IMR-90 (cell line): Measurements from ENCODE around the gene SLC6A12. TPM values are rescaled to one million over a fixed set of nuclear protein-coding genes. Genes with fewer than 3 reads are reported as not detected.

ENCODE experiments used
- ATAC-seq: fragments of 200-7000 bp; cut with Tn5 transposase; 2 replicates; pipeline ENCODE4 v1.9.1; 2020; ENCODE audit warnings: low read depth, mild to moderate bottlenecking, moderate library complexity
- BruUV-seq: library from RNA; stranded (reverse); fragments of 400-500 nt; replicated peaks from 2 replicates; lab custom pipeline; 2021; lab: Mats Ljungman, UMichigan
- CTCF ChIA-PET: fragments of 300-600 bp; formaldehyde crosslinking; extraction: SDS; loops from one replicate; lab custom pipeline; 2021; ENCODE audit warnings: antibody characterized with exemption; lab: Yijun Ruan, JAX
- POLR2A ChIA-PET: fragments of 300-600 bp; sonication (Branson Sonifier 250); formaldehyde crosslinking; loops from one replicate; lab custom pipeline; 2022; ENCODE audit warnings: antibody characterized with exemption; ENCODE audit not compliant: unreplicated experiment; lab: Charles Lee
- DNase-seq: peaks from one replicate; pipeline ENCODE4 v3.0.0; 2013
- H2AFZ ChIP-seq: replicated peaks from 2 replicates; pipeline ENCODE3; 2013; ENCODE audit warnings: low read length, mild to moderate bottlenecking; ENCODE audit not compliant: poor library complexity
- H2AK5ac ChIP-seq: 2 replicates; pipeline ENCODE4 v1.6.1; 2013; ENCODE audit warnings: low read depth, low read length, inconsistent platforms
- H2AK9ac ChIP-seq: replicated peaks from 2 replicates; pipeline ENCODE3; 2013; ENCODE audit warnings: mild to moderate bottlenecking, low read depth, low read length, moderate library complexity; ENCODE audit not compliant: poor library complexity
- H2BK120ac ChIP-seq: 2 replicates; pipeline ENCODE4 v1.6.1; 2013; ENCODE audit warnings: low read depth, low read length, inconsistent platforms
- H2BK15ac ChIP-seq: 3 replicates; pipeline ENCODE4 v1.6.1; 2013; ENCODE audit warnings: low read depth, low read length, inconsistent platforms
- H2BK20ac ChIP-seq: 2 replicates; pipeline ENCODE4 v1.6.1; 2013; ENCODE audit warnings: low read depth, mild to moderate bottlenecking, inconsistent platforms, low read length, moderate library complexity
- H2BK5ac ChIP-seq: 2 replicates; pipeline ENCODE4 v1.6.1; 2013; ENCODE audit warnings: mild to moderate bottlenecking, low read depth, low read length, inconsistent platforms; ENCODE audit not compliant: poor library complexity, severe bottlenecking
- H3K14ac ChIP-seq: replicated peaks from 2 replicates; pipeline ENCODE4 v1.6.1; 2013; ENCODE audit warnings: low read depth, low read length, inconsistent platforms
- H3K18ac ChIP-seq: 2 replicates; pipeline ENCODE4 v1.6.1; 2013; ENCODE audit warnings: low read depth, low read length, control low read depth
- H3K23ac ChIP-seq: 2 replicates; pipeline ENCODE4 v1.6.1; 2013; ENCODE audit warnings: low read depth, low read length, inconsistent platforms
- H3K27ac ChIP-seq: 2 replicates; pipeline ENCODE4 v1.5.1; 2013; ENCODE audit warnings: mild to moderate bottlenecking, control low read depth, low read length; ENCODE audit not compliant: insufficient read depth
- H3K27me3 ChIP-seq: 2 replicates; pipeline ENCODE4 v1.6.1; 2013; ENCODE audit warnings: low read length; ENCODE audit not compliant: control insufficient read depth, insufficient read depth
- H3K36me3 ChIP-seq: 2 replicates; pipeline ENCODE4 v1.6.1; 2013; ENCODE audit warnings: low read length, mixed read lengths; ENCODE audit not compliant: control insufficient read depth, insufficient read depth
- H3K4ac ChIP-seq: 2 replicates; pipeline ENCODE4 v1.6.1; 2013; ENCODE audit warnings: low read depth, low read length, inconsistent platforms
- H3K4me1 ChIP-seq: 2 replicates; pipeline ENCODE4 v1.6.1; 2013; ENCODE audit warnings: low read length, mixed read lengths; ENCODE audit not compliant: control insufficient read depth, insufficient read depth
- H3K4me2 ChIP-seq: 2 replicates; pipeline ENCODE4 v1.6.1; 2013; ENCODE audit warnings: low read depth, mild to moderate bottlenecking, control low read depth, low read length, moderate library complexity
- H3K4me3 ChIP-seq: 2 replicates; pipeline ENCODE4 v1.5.1; 2013; ENCODE audit warnings: low read depth, mild to moderate bottlenecking, control low read depth, low read length, moderate library complexity; ENCODE audit not compliant: insufficient read depth
- H3K56ac ChIP-seq: 2 replicates; pipeline ENCODE4 v1.6.1; 2013; ENCODE audit warnings: low read length, inconsistent platforms; ENCODE audit not compliant: insufficient read depth; ENCODE audit errors: extremely low read depth
- H3K79me1 ChIP-seq, 2 experiments: 2 replicates each; pipeline ENCODE4 v1.6.1; 2013; ENCODE audit warnings: low read length in 2 of 2, inconsistent platforms in 1 of 2, low read depth in 1 of 2
- H3K9ac ChIP-seq: 2 replicates; pipeline ENCODE4 v1.6.1; 2013; ENCODE audit warnings: low read depth, low read length, control low read depth
- H3K9me1 ChIP-seq: 2 replicates; pipeline ENCODE4 v1.6.1; 2013; ENCODE audit warnings: low read length, inconsistent platforms; ENCODE audit not compliant: insufficient read depth
- H3K9me3 ChIP-seq: 2 replicates; pipeline ENCODE4 v1.6.1; 2013; ENCODE audit warnings: low read length; ENCODE audit not compliant: control insufficient read depth, insufficient read depth
- H4K20me1 ChIP-seq: 2 replicates; pipeline ENCODE4 v1.6.1; 2013; ENCODE audit warnings: low read length, inconsistent platforms; ENCODE audit not compliant: insufficient read depth
- H4K5ac ChIP-seq: 2 replicates; pipeline ENCODE4 v1.6.1; 2013; ENCODE audit warnings: mild to moderate bottlenecking, low read depth, low read length, control low read depth
- H4K8ac ChIP-seq, 2 experiments: 2 replicates each; pipeline ENCODE4 v1.6.1; 2013; ENCODE audit warnings: low read depth in 2 of 2, low read length in 2 of 2, control low read depth in 1 of 2, inconsistent platforms in 1 of 2
- H4K91ac ChIP-seq: 2 replicates; pipeline ENCODE4 v1.6.1; 2013; ENCODE audit warnings: low read depth, low read length, inconsistent platforms; ENCODE audit not compliant: insufficient read depth
- BHLHE40 ChIP-seq: fragments of 150-350 bp; IDR thresholded peaks from 2 replicates; pipeline ENCODE4 v1.6.1; 2016; ENCODE audit warnings: mild to moderate bottlenecking, low read depth, low read length
- CEBPB ChIP-seq: IDR thresholded peaks from 2 replicates; pipeline ENCODE4 v1.6.1; 2012; ENCODE audit warnings: low read depth, low read length, improper control_type of control experiment
- CHD1 ChIP-seq: IDR thresholded peaks from 2 replicates; pipeline ENCODE4 v1.6.1; 2012; ENCODE audit warnings: low read depth, low read length, improper control_type of control experiment
- CTCF ChIP-seq: conservative IDR thresholded peaks from 2 replicates; pipeline ENCODE4 v1.5.1; 2012; ENCODE audit warnings: mild to moderate bottlenecking, low read depth, low read length, improper control_type of control experiment
- ELK1 ChIP-seq: fragments of 150-350 bp; IDR thresholded peaks from 2 replicates; pipeline ENCODE4 v1.6.1; 2016; ENCODE audit warnings: low read depth, mild to moderate bottlenecking, low read length, moderate library complexity, borderline replicate concordance
- FOS ChIP-seq: fragments of 150-350 bp; IDR thresholded peaks from 2 replicates; pipeline ENCODE4 v1.6.1; 2016; ENCODE audit warnings: low read depth, low read length
- MAFK ChIP-seq: IDR thresholded peaks from 2 replicates; pipeline ENCODE4 v1.6.1; 2012; ENCODE audit warnings: low read depth, low read length, improper control_type of control experiment
- MAZ ChIP-seq: IDR thresholded peaks from 2 replicates; pipeline ENCODE4 v1.6.1; 2012; ENCODE audit warnings: low read depth, mild to moderate bottlenecking, low read length, improper control_type of control experiment, moderate library complexity, borderline replicate concordance
- MXI1 ChIP-seq: IDR thresholded peaks from 2 replicates; pipeline ENCODE4 v1.6.1; 2012; ENCODE audit warnings: low read depth, mild to moderate bottlenecking, low read length, moderate library complexity, borderline replicate concordance
- NFE2L2 ChIP-seq: fragments of 150-350 bp; IDR thresholded peaks from 2 replicates; pipeline ENCODE4 v1.6.1; 2016; ENCODE audit warnings: low read depth, mild to moderate bottlenecking, low read length
- POLR2A ChIP-seq: IDR thresholded peaks from 2 replicates; pipeline ENCODE4 v1.6.1; 2012; ENCODE audit warnings: mild to moderate bottlenecking, low read depth, low read length
- RAD21 ChIP-seq: IDR thresholded peaks from 2 replicates; pipeline ENCODE4 v1.6.1; 2012; ENCODE audit warnings: low read length, improper control_type of control experiment
- RCOR1 ChIP-seq: IDR thresholded peaks from 2 replicates; pipeline ENCODE4 v1.6.1; 2012; ENCODE audit warnings: mild to moderate bottlenecking, low read length, improper control_type of control experiment; ENCODE audit not compliant: insufficient replicate concordance
- RFX5 ChIP-seq: IDR thresholded peaks from 2 replicates; pipeline ENCODE4 v1.8.0; 2012; ENCODE audit warnings: low read depth, mild to moderate bottlenecking, low read length, moderate library complexity
- SMC3 ChIP-seq: fragments of 150-350 bp; IDR thresholded peaks from 2 replicates; pipeline ENCODE4 v1.6.1; 2016; ENCODE audit warnings: low read depth, mild to moderate bottlenecking, antibody characterized with exemption, low read length, moderate library complexity
- USF2 ChIP-seq: fragments of 150-350 bp; IDR thresholded peaks from 2 replicates; pipeline ENCODE4 v1.6.1; 2017; ENCODE audit warnings: mild to moderate bottlenecking, antibody characterized with exemption, low read length, low read depth
- WGBS, 2 experiments: methylation state at CpG; one replicate each; pipeline versions ENCODE4 v1.1.5 to v1.1.7; 2013; ENCODE audit warnings: missing lambda C conversion rate in 2 of 2; ENCODE audit not compliant: insufficient read length in 1 of 2; ENCODE audit errors: extremely low coverage in 2 of 2; 5-methylcytosine and 5-hydroxymethylcytosine counted together
- dilution Hi-C: fragments of 300-500 bp; cut with HindIII; formaldehyde crosslinking; loops from one replicate; pipeline ENCODE4 v1.14.3; 2018; ENCODE audit warnings: low sequenced_read_pairs; ENCODE audit not compliant: unreplicated experiment
- in situ Hi-C: fragments of 300-500 bp; cut with MboI; formaldehyde crosslinking; loops from 3 replicates; pipeline ENCODE4 v1.14.3; 2019; ENCODE audit warnings: low sequenced_read_pairs, inconsistent platforms, mixed read lengths
- intact Hi-C: fragments of 100-400 bp; cut with micrococcal nuclease; formaldehyde crosslinking; loops from 2 replicates; pipeline ENCODE4 v1.10.0; 2022
- polyA plus RNA-seq, 3 experiments: library from polyadenylated mRNA; depleted of rRNA; stranded (reverse); fragments of >200 nt; gene quantifications; 2 replicates each; pipeline ENCODE4 v1.2.3, GENCODE V29; 2012; ENCODE audit warnings: low replicate concordance in 1 of 3
- total RNA-seq: library from RNA; depleted of rRNA; stranded (reverse); fragments of >200 nt; gene quantifications from 2 replicates; pipeline ENCODE4 v1.2.3, GENCODE V29; 2012

Gene SLC6A12
- total and polyA plus RNA-seq, 2 of the 4 experiments (the other 2 are of a cell fraction), result not detected

GRCh38 chr12:160858-161257 lies 53.1 kb downstream of the SLC6A12 start:
- Histone ChIP-seq H4K20me1 (no peaks in the 10 kb centered on the region), H2AFZ (no peak overlapping the region), H4K91ac (no peak overlapping the region), H3K36me3 (no peaks in the 10 kb centered on the region), H3K9me1 (no peaks in the 10 kb centered on the region), H3K27me3 (peaks cover 36% of the 10 kb centered on the region), H3K79me1 (no peaks in the 10 kb centered on the region), H3K9ac (no peak overlapping the region), H2BK15ac (no peak overlapping the region), H2AK9ac (peak overlapping the region; percentile 28), H3K4me3 (no peak overlapping the region), H3K56ac (no peak overlapping the region), H3K9me3 (no peaks in the 10 kb centered on the region), H3K27ac (no peak overlapping the region), H3K23ac (no peak overlapping the region), H2AK5ac (no peak overlapping the region), H3K4me2 (no peak overlapping the region), H4K8ac (no peak overlapping the region), H4K5ac (no peak overlapping the region), H2BK120ac (no peak overlapping the region), H3K4me1 (no peaks in the 10 kb centered on the region), H3K18ac (no peak overlapping the region), H3K14ac (no peak overlapping the region), H2BK20ac (no peak overlapping the region), H3K4ac (no peak overlapping the region), H2BK5ac (no peak overlapping the region)
- ChIA-PET CTCF (no interaction called here), POLR2A (no interaction called here)
- in situ Hi-C loops, result no loop called here
- no CpG with 5 or more reads among the region's 9 CpGs for whole genome bisulfite sequencing, 2 experiments
- intact Hi-C loops, result no loop called here
- DNase-seq, result no peak
- dilution Hi-C loops, result no loop called here
- no TSS peak for BruUV-seq
- ATAC-seq, result no peak
- TF ChIP-seq RAD21, result no peak
- TF ChIP-seq POLR2A, result no peak
- no peak for TF ChIP-seq NFE2L2
- TF ChIP-seq CTCF, result no peak
- TF ChIP-seq MAFK, result no peak
- TF ChIP-seq RCOR1, result no peak
- no peak for TF ChIP-seq FOS
- TF ChIP-seq MXI1, result no peak
- no peak for TF ChIP-seq SMC3
- TF ChIP-seq USF2, result no peak
- no peak for TF ChIP-seq MAZ
- no peak for TF ChIP-seq CEBPB
- no peak for TF ChIP-seq CHD1
- no peak for TF ChIP-seq BHLHE40
- no peak for TF ChIP-seq ELK1
- TF ChIP-seq RFX5, result no peak
